ENCODE measurements around the gene CRAMP1. TPM values are rescaled to one million over a fixed set of nuclear protein-coding genes. Genes with fewer than 3 reads are reported as not detected.
A peak's percentile ranks its signal among the peaks of the same experiment; 100 is the strongest.

CRAMP1 gene
- polyA plus RNA-seq, 1 donor, result 22.0 TPM

DNA sequence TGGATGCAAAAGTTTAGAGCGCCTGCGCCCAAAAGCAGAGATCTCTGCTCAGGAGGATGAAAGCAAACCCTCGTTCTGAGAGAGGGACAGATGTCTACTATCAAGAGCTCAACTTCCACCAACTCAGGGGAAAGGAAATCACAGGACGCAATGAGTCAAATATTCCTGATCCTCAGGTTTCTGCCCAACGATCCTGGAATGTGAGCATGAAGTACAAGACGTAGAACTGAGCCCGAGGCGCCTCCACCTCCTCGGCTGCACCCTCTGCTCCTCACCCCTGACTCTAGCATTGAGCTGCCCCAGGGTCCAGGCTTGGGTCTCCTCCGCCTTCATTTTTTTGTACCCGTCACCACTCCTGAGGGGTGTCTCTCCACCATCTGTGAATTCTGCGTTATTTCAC is 15.6 kb upstream of the CRAMP1 start:
- Histone ChIP-seq H3K36me3 (ENCODE audit: control insufficient read depth, insufficient read depth, low read length) (peaks cover 11% of the 10 kb centered on the region), H3K4me3 (ENCODE audit: low read length) (no peak overlapping the region), H3K27me3 (ENCODE audit: control insufficient read depth, insufficient read depth, low read length) (no peaks in the 10 kb centered on the region), H3K27ac (ENCODE audit: low read length) (no peak overlapping the region), H3K4me1 (ENCODE audit: control insufficient read depth, insufficient read depth, low read length) (no peaks in the 10 kb centered on the region), H3K9me3 (ENCODE audit: control insufficient read depth, low read depth, low read length) (peaks cover 3% of the 10 kb centered on the region)
- WGBS (ENCODE audit: insufficient coverage, low lambda C conversion rate), result 95% methylated on average over 3 of the region's 12 CpGs
- no peak for DNase-seq

GRCh38 chr16:1597154-1597553 is 15.0 kb upstream of the CRAMP1 start:
- H3K27me3 ChIP-seq (ENCODE audit: control insufficient read depth, insufficient read depth, low read length), result no peaks in the 10 kb centered on the region
- WGBS (ENCODE audit: insufficient coverage, low lambda C conversion rate), result no CpG with 5 or more reads among the region's 13 CpGs
- no peak for DNase-seq
- H3K36me3 ChIP-seq (ENCODE audit: control insufficient read depth, insufficient read depth, low read length), result peaks cover 8% of the 10 kb centered on the region
- no peak overlapping the region for H3K27ac ChIP-seq (ENCODE audit: low read length)
- peaks cover 3% of the 10 kb centered on the region for H3K9me3 ChIP-seq (ENCODE audit: control insufficient read depth, low read depth, low read length)
- H3K4me1 ChIP-seq (ENCODE audit: control insufficient read depth, insufficient read depth, low read length), result no peaks in the 10 kb centered on the region
- no peak overlapping the region for H3K4me3 ChIP-seq (ENCODE audit: low read length)

GRCh38 chr16:1601031-1601430 is 11.1 kb upstream of the CRAMP1 start:
- H3K27ac ChIP-seq (ENCODE audit: low read length), result no peak overlapping the region
- H3K27me3 ChIP-seq (ENCODE audit: control insufficient read depth, insufficient read depth, low read length), result no peaks in the 10 kb centered on the region
- H3K9me3 ChIP-seq (ENCODE audit: control insufficient read depth, low read depth, low read length), result peaks cover 3% of the 10 kb centered on the region
- WGBS (ENCODE audit: insufficient coverage, low lambda C conversion rate), result 90% methylated on average over 2 of the region's 7 CpGs
- H3K4me3 ChIP-seq (ENCODE audit: low read length), result no peak overlapping the region
- DNase-seq, result no peak
- peaks cover 11% of the 10 kb centered on the region for H3K36me3 ChIP-seq (ENCODE audit: control insufficient read depth, insufficient read depth, low read length)
- no peaks in the 10 kb centered on the region for H3K4me1 ChIP-seq (ENCODE audit: control insufficient read depth, insufficient read depth, low read length)

- H3K4me3 ChIP-seq (ENCODE audit: low read length), result no peak overlapping the region
- 100% methylated on average over 2 of the region's 6 CpGs for WGBS (ENCODE audit: insufficient coverage, low lambda C conversion rate)
- peaks cover 3% of the 10 kb centered on the region for H3K9me3 ChIP-seq (ENCODE audit: control insufficient read depth, low read depth, low read length)
- DNase-seq, result no peak
- H3K27me3 ChIP-seq (ENCODE audit: control insufficient read depth, insufficient read depth, low read length), result no peaks in the 10 kb centered on the region
- no peaks in the 10 kb centered on the region for H3K4me1 ChIP-seq (ENCODE audit: control insufficient read depth, insufficient read depth, low read length)
- no peak overlapping the region for H3K27ac ChIP-seq (ENCODE audit: low read length)
- peaks cover 14% of the 10 kb centered on the region for H3K36me3 ChIP-seq (ENCODE audit: control insufficient read depth, insufficient read depth, low read length)
Observed at GRCh38 chr16:1601489-1601888, 10.7 kb upstream of the CRAMP1 start.

DNA sequence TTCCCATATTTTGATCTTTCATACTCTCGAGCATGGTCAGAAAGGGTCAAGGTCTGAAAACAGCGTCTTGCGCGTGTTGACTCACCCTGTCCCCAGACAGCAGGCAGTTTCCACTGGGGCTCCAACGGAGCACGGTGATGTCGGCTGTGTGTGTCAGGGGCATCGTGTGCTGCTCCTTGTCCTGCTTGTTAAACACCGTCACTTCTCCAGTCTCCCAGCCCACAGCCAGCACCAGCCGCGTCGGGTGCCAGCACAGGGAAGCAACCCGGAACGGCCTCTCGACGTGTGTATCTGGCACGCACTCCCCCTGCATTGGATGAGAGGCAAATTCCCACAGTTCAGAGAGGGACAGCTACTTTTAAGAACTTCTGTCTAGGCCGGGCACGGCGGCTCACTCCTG is 9.9 kb upstream of the CRAMP1 start:
- Histone ChIP-seq H3K27me3 (ENCODE audit: control insufficient read depth, insufficient read depth, low read length) (no peaks in the 10 kb centered on the region), H3K36me3 (ENCODE audit: control insufficient read depth, insufficient read depth, low read length) (peaks cover 16% of the 10 kb centered on the region), H3K27ac (ENCODE audit: low read length) (no peak overlapping the region), H3K4me3 (ENCODE audit: low read length) (no peak overlapping the region), H3K4me1 (ENCODE audit: control insufficient read depth, insufficient read depth, low read length) (no peaks in the 10 kb centered on the region), H3K9me3 (ENCODE audit: control insufficient read depth, low read depth, low read length) (peaks cover 3% of the 10 kb centered on the region)
- WGBS (ENCODE audit: insufficient coverage, low lambda C conversion rate), result no CpG with 5 or more reads among the region's 20 CpGs
- DNase-seq, result no peak

- Histone ChIP-seq H3K4me1 (ENCODE audit: control insufficient read depth, insufficient read depth, low read length) (peaks cover 12% of the 10 kb centered on the region), H3K27ac (ENCODE audit: low read length) (no peak overlapping the region), H3K36me3 (ENCODE audit: control insufficient read depth, insufficient read depth, low read length) (peaks cover 16% of the 10 kb centered on the region), H3K9me3 (ENCODE audit: control insufficient read depth, low read depth, low read length) (no peaks in the 10 kb centered on the region), H3K27me3 (ENCODE audit: control insufficient read depth, insufficient read depth, low read length) (no peaks in the 10 kb centered on the region), H3K4me3 (ENCODE audit: low read length) (no peak overlapping the region)
- WGBS (ENCODE audit: insufficient coverage, low lambda C conversion rate), result no CpG with 5 or more reads among the region's 10 CpGs
- DNase-seq, result no peak
Observed at GRCh38 chr16:1606774-1607173, 5.4 kb upstream of the CRAMP1 start.

DNA sequence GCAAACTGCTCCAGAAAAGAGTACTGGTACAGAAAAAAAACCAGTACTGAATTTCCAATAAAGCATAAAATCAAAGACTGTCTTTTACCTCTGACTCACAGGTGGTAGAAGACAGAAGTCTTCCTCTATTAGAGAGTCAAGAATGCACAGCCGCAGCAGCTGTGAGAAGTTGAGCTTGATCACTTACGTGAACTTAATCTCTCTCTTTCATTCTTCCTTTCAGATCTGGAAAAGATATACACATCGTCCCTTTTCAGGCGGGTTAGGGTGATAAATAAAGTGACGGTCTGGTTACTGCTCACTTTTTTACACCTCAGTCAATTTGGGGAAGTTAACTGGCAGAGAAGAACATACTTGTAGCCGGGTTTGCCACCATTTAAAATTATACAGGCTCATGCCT is 4.2 kb upstream of the CRAMP1 start:
- H3K4me1 ChIP-seq (ENCODE audit: control insufficient read depth, insufficient read depth, low read length), result peaks cover 15% of the 10 kb centered on the region
- no peak overlapping the region for H3K27ac ChIP-seq (ENCODE audit: low read length)
- no peaks in the 10 kb centered on the region for H3K27me3 ChIP-seq (ENCODE audit: control insufficient read depth, insufficient read depth, low read length)
- H3K9me3 ChIP-seq (ENCODE audit: control insufficient read depth, low read depth, low read length), result no peaks in the 10 kb centered on the region
- no peak overlapping the region for H3K4me3 ChIP-seq (ENCODE audit: low read length)
- no peak for DNase-seq
- H3K36me3 ChIP-seq (ENCODE audit: control insufficient read depth, insufficient read depth, low read length), result peaks cover 13% of the 10 kb centered on the region
- WGBS (ENCODE audit: insufficient coverage, low lambda C conversion rate), result no CpG with 5 or more reads among the region's 6 CpGs

- no CpG with 5 or more reads among the region's 90 CpGs for WGBS (ENCODE audit: insufficient coverage, low lambda C conversion rate)
- Histone ChIP-seq H3K27ac (ENCODE audit: low read length) (peak overlapping the region; percentile 91), H3K4me1 (ENCODE audit: control insufficient read depth, insufficient read depth, low read length) (peaks cover 27% of the 10 kb centered on the region), H3K9me3 (ENCODE audit: control insufficient read depth, low read depth, low read length) (no peaks in the 10 kb centered on the region), H3K4me3 (ENCODE audit: low read length) (peak overlapping the region; percentile 75), H3K36me3 (ENCODE audit: control insufficient read depth, insufficient read depth, low read length) (peaks cover 13% of the 10 kb centered on the region), H3K27me3 (ENCODE audit: control insufficient read depth, insufficient read depth, low read length) (no peaks in the 10 kb centered on the region)
- DNase-seq, result peak; percentile 87 to 92
Observed at GRCh38 chr16:1610071-1610898, 1.9 kb upstream of the CRAMP1 start.

GRCh38 chr16:1610899-1611632 is 1.1 kb upstream of the CRAMP1 start:
- peak overlapping the region; percentile 91 for H3K27ac ChIP-seq (ENCODE audit: low read length)
- peaks cover 8% of the 10 kb centered on the region for H3K36me3 ChIP-seq (ENCODE audit: control insufficient read depth, insufficient read depth, low read length)
- H3K4me1 ChIP-seq (ENCODE audit: control insufficient read depth, insufficient read depth, low read length), result peaks cover 32% of the 10 kb centered on the region
- WGBS (ENCODE audit: insufficient coverage, low lambda C conversion rate), result no CpG with 5 or more reads among the region's 60 CpGs
- no peak for DNase-seq
- H3K27me3 ChIP-seq (ENCODE audit: control insufficient read depth, insufficient read depth, low read length), result no peaks in the 10 kb centered on the region
- H3K9me3 ChIP-seq (ENCODE audit: control insufficient read depth, low read depth, low read length), result no peaks in the 10 kb centered on the region
- H3K4me3 ChIP-seq (ENCODE audit: low read length), result peak overlapping the region; percentile 75

DNA sequence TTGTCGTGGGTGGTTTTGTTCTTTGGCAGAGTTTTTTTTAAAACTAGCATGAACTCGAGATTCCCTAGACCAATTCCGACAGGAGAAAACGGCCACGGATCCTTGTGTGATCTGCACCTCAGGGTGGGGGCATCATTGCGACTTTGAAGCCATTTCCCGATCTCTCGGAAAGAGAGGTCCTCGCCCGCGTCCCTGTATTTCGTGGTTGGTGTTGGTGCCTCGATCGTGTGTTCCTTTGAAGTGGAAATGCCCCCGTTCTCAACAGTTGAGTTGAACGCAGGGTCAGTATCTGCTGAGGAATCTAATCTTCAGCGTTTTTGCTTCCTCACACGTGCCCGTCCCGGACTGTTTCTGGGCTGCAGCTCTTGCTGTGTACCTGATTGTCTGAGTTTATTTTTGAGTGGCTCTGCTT is 1.1 kb downstream of the CRAMP1 start:
- H3K27ac ChIP-seq (ENCODE audit: low read length), result peak overlapping the region; percentile 0
- peaks cover 12% of the 10 kb centered on the region for H3K36me3 ChIP-seq (ENCODE audit: control insufficient read depth, insufficient read depth, low read length)
- peak in 1 of 2 donors; percentile 7 for DNase-seq
- no CpG with 5 or more reads among the region's 20 CpGs for WGBS (ENCODE audit: insufficient coverage, low lambda C conversion rate)
- peak overlapping the region; percentile 44 for H3K4me3 ChIP-seq (ENCODE audit: low read length)
- H3K9me3 ChIP-seq (ENCODE audit: control insufficient read depth, low read depth, low read length), result no peaks in the 10 kb centered on the region
- peaks cover 32% of the 10 kb centered on the region for H3K4me1 ChIP-seq (ENCODE audit: control insufficient read depth, insufficient read depth, low read length)
- H3K27me3 ChIP-seq (ENCODE audit: control insufficient read depth, insufficient read depth, low read length), result no peaks in the 10 kb centered on the region

Data from large intestine (tissue), 3 donors.